Left lung (tissue), 10 donors: Measurements from ENCODE around the gene COL6A1. TPM values are rescaled to one million over a fixed set of nuclear protein-coding genes. Genes with fewer than 3 reads are reported as not detected.

ENCODE experiments used
- ATAC-seq: fragments of 200-7000 bp; cut with Tn5 transposase; one replicate; pipeline ENCODE4 v1.9.1; 2020; ENCODE audit warnings: moderate library complexity
- DNase-seq, 4 donors: peaks; one replicate each; pipeline ENCODE4 v3.0.0-alpha.2; 2013 to 2020
- H3K27ac ChIP-seq, 2 donors: fragments of 200-600 bp; sonication (generic) in 1 of 2; one replicate each; pipeline versions ENCODE4 v1.5.0 to v1.8.0; 2020 to 2021
- H3K27me3 ChIP-seq, 2 donors: fragments of 200-600 bp; sonication (generic) in 1 of 2; one replicate each; pipeline versions ENCODE4 v1.5.0 to v1.8.0; 2020 to 2021
- H3K36me3 ChIP-seq, 2 donors: fragments of 200-600 bp; sonication (generic) in 1 of 2; one replicate each; pipeline versions ENCODE4 v1.5.0 to v1.8.0; 2020 to 2021
- H3K4me1 ChIP-seq, 2 donors: fragments of 200-600 bp; one replicate each; pipeline ENCODE4 v1.8.0; 2021
- H3K4me3 ChIP-seq, 2 donors: fragments of 200-600 bp; sonication (generic) in 1 of 2; one replicate each; pipeline versions ENCODE4 v1.5.0 to v1.8.0; 2020 to 2021; ENCODE audit warnings: mild to moderate bottlenecking in 1 of 2
- H3K9me3 ChIP-seq, 2 donors: fragments of 200-600 bp; sonication (generic) in 1 of 2; one replicate each; pipeline versions ENCODE4 v1.5.0 to v1.8.0; 2020 to 2021
- intact Hi-C, 2 donors: fragments of 100-400 bp; cut with DNase I; formaldehyde crosslinking; loops; one replicate each; pipeline versions ENCODE4 v1.11.2 to v1.14.2; 2022
- polyA plus RNA-seq, 6 donors: library from polyadenylated mRNA; unstranded; fragments of 120-200 nt; gene quantifications; one replicate each; pipeline ENCODE4 v1.2.1, GENCODE V29; 2013; ENCODE audit not compliant: insufficient read length in 6 of 6
- total RNA-seq, 2 donors: library from RNA; stranded (reverse); fragmentation: NEBNext Ultra II Directional; extraction: Animal tissue kit (Norgen Biotek cat#: 25700); gene quantifications; one replicate each; pipeline ENCODE4 v1.2.1, GENCODE V29; 2021
- TF ChIP-seq, protein P1 (sequence below), 2 donors: fragments of 200-600 bp; sonication (generic) in 1 of 2; IDR thresholded peaks; one replicate each; pipeline versions ENCODE4 v1.5.0 to v1.8.0; 2021; ENCODE audit warnings: antibody characterized with exemption in 2 of 2
- donor health status: DM: no; HTN: yes; CAD: no.
- donor health status: DM: no; HTN: no; CAD: no.

The COL6A1 gene
- total and polyA plus RNA-seq, 8 donors, result 272 to 574 (median 341) TPM

GRCh38 chr21:46021978-46022544 is 40.5 kb downstream of the COL6A1 start:
- intact Hi-C loops, result no loop called here
- no peaks in the 10 kb centered on the region for H3K36me3 ChIP-seq
- H3K27me3 ChIP-seq, result peaks cover 6 to 26% of the 10 kb centered on the region in 2 donors
- H3K4me3 ChIP-seq, result no peak overlapping the region
- no peak overlapping the region for H3K27ac ChIP-seq
- TF ChIP-seq, protein P1, sequence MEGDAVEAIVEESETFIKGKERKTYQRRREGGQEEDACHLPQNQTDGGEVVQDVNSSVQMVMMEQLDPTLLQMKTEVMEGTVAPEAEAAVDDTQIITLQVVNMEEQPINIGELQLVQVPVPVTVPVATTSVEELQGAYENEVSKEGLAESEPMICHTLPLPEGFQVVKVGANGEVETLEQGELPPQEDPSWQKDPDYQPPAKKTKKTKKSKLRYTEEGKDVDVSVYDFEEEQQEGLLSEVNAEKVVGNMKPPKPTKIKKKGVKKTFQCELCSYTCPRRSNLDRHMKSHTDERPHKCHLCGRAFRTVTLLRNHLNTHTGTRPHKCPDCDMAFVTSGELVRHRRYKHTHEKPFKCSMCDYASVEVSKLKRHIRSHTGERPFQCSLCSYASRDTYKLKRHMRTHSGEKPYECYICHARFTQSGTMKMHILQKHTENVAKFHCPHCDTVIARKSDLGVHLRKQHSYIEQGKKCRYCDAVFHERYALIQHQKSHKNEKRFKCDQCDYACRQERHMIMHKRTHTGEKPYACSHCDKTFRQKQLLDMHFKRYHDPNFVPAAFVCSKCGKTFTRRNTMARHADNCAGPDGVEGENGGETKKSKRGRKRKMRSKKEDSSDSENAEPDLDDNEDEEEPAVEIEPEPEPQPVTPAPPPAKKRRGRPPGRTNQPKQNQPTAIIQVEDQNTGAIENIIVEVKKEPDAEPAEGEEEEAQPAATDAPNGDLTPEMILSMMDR (IDR thresholded peaks at IDR 0.05), result no peak
- H3K4me1 ChIP-seq, result peaks cover 0 to 8% of the 10 kb centered on the region in 2 donors
- H3K9me3 ChIP-seq, result no peaks in the 10 kb centered on the region
- ATAC-seq (no peak), DNase-seq (no peak)

DNA sequence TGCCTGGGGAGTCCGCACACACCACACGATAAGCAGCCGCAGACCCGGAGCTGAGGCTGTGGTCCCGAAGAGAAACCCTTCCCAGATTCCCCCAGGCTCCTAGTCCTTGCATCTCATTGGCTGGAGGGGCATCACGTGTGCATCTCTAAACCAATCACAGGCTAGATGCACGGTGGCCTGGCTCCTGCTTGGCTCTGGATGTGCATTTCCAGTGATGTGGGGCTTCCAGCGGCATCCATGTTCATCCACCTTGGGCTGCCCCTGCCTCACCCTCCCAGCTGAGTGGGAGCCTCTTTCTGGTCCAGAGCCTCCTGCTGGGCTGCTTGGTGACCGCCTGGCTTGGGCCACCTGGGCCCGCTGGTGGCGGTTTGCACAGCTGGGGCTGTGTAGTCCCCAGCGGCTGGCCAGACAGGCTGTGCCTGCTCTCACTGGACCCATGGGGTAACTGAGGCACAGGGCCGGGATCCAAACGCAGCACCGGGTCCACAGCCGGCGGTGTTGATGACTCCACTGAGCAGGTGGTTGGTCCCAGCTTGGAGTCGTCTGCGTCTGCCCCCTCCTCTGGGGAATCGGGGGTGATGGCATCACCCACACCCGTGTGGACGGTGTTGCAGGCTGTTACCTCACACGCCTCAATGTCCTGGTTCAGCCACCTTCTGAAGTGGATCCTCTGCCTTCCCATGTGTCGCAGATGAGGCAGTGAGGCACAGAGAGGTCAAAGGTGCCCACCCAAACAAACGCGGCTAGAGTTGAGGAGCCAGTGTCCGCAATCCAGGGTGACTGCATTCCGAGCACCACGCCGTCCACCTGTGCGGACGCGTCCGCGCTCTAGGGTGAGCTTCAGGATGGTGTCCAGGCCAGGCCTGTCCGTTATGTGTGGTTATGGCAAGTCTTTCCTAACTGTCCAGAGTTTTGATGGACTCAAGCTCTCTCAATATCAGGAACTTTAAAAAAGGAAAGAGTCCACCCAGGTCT is 41.3 kb downstream of the COL6A1 start:
- Histone ChIP-seq H3K36me3 (no peaks in the 10 kb centered on the region), H3K27me3 (peaks cover 6 to 20% of the 10 kb centered on the region in 2 donors), H3K27ac (no peak overlapping the region), H3K4me1 (peaks cover 0 to 8% of the 10 kb centered on the region in 2 donors), H3K9me3 (no peaks in the 10 kb centered on the region), H3K4me3 (no peak overlapping the region)
- ATAC-seq, result no peak
- intact Hi-C loops, result no loop called here
- TF ChIP-seq, protein P1 (IDR thresholded peaks at IDR 0.05), result no peak
- no peak for DNase-seq

GRCh38 chr21:46023555-46023954 is 42.0 kb downstream of the COL6A1 start:
- no peak for ATAC-seq
- Histone ChIP-seq H3K36me3 (no peaks in the 10 kb centered on the region), H3K27me3 (peaks cover 2 to 19% of the 10 kb centered on the region in 2 donors), H3K4me1 (peaks cover 0 to 8% of the 10 kb centered on the region in 2 donors), H3K4me3 (no peak overlapping the region), H3K9me3 (no peaks in the 10 kb centered on the region), H3K27ac (no peak overlapping the region)
- TF ChIP-seq, protein P1 (IDR thresholded peaks at IDR 0.05), result no peak
- intact Hi-C loops, result no loop called here
- DNase-seq, result peak in 2 of 4 donors; percentile 55 to 72

GRCh38 chr21:46024141-46024540 is 42.6 kb downstream of the COL6A1 start:
- TF ChIP-seq, protein P1 (IDR thresholded peaks at IDR 0.05), result no peak
- Histone ChIP-seq H3K27ac (no peak overlapping the region), H3K36me3 (no peaks in the 10 kb centered on the region), H3K4me3 (no peak overlapping the region), H3K9me3 (no peaks in the 10 kb centered on the region), H3K27me3 (peaks cover 0 to 19% of the 10 kb centered on the region in 2 donors), H3K4me1 (peaks cover 0 to 8% of the 10 kb centered on the region in 2 donors)
- ATAC-seq (no peak), DNase-seq (no peak)
- intact Hi-C loops, result no loop called here
